Hippocampal formation (tissue), 2 donors: Measurements from ENCODE around the gene OSMR.
A peak's percentile ranks its signal among the peaks of the same experiment; 100 is the strongest.

Experiments used
- DNase-seq, 2 donors: peaks; one replicate each; lab custom pipeline; 2025; lab: John Stamatoyannopoulos, UW

Gene OSMR

GRCh38 chr5:38845526-38846378 lies at the start of gene OSMR:
Gene OSMR, plus strand, starts transcription at chr5:38846012. Its CDS starts 23,033 bp downstream, at chr5:38869045.
- peak in 1 of 2 donors; percentile 23 for DNase-seq

DNA sequence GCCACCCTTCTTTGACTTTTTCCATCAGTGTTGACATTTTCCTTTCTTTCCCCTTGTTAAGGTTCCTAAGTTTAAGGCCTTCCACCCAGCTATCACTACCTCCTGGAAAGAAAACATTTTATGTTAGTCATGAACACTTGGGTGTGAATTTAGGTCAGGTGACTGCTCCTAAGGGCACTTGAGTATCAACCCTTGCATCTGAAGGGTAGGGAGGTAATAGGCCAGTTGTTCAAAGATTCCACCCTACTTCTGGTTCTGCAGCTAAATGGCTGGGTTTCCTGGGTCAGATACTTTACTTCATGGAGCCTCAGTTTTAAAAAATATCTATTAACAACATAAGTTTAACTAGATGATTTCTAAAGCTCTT lies 49.1 kb upstream of the OSMR start:
- DNase-seq = no peak

- DNase-seq = no peak
Measured at GRCh38 chr5:38797838-38798237, 48.0 kb upstream of the OSMR start.

GRCh38 chr5:38799556-38800377 lies 46.0 kb upstream of the OSMR start:
- DNase-seq = no peak

- no peak for DNase-seq
Measured at GRCh38 chr5:38800515-38800914, 45.3 kb upstream of the OSMR start.

GRCh38 chr5:38802125-38802524 lies 43.7 kb upstream of the OSMR start:
- no peak for DNase-seq

- DNase-seq = no peak
Measured at GRCh38 chr5:38803246-38803645, 42.6 kb upstream of the OSMR start.

- no peak for DNase-seq
Measured at GRCh38 chr5:38806775-38807258, 39.0 kb upstream of the OSMR start.

- no peak for DNase-seq
Measured at GRCh38 chr5:38807570-38808483, 38.0 kb upstream of the OSMR start.

DNA sequence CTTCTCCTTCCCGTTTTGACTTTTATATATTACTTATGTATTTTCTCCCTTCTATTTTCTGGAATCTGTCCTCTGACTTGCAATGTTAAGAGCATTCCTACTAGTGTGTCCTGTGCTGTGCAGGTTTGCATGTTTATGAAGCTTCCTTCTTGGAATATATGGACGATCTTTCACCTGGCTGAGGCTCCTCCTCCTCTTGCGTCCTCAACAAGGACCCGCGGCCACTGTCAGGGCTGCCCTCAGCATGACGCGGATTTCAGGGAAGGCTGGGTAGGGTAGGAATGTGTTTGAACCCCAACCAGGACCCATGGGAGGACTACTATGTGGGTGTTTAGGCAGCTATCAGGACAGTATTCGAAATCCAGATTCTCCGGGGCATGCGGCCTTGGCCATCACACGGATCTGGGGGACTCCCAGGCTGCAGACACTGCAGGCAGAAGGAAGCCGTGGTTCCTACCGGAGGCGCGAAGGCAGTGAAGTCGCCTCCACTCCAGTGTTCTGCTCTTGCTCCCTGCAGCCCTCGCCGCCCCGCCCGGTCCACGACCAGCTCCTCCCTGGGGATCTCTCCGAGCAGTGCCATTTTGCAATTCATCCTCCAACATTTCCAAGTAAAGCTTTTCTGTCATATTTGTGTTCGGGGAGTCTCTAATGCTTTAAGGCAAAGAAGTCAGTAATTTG lies 37.0 kb upstream of the OSMR start:
- no peak for DNase-seq

DNA sequence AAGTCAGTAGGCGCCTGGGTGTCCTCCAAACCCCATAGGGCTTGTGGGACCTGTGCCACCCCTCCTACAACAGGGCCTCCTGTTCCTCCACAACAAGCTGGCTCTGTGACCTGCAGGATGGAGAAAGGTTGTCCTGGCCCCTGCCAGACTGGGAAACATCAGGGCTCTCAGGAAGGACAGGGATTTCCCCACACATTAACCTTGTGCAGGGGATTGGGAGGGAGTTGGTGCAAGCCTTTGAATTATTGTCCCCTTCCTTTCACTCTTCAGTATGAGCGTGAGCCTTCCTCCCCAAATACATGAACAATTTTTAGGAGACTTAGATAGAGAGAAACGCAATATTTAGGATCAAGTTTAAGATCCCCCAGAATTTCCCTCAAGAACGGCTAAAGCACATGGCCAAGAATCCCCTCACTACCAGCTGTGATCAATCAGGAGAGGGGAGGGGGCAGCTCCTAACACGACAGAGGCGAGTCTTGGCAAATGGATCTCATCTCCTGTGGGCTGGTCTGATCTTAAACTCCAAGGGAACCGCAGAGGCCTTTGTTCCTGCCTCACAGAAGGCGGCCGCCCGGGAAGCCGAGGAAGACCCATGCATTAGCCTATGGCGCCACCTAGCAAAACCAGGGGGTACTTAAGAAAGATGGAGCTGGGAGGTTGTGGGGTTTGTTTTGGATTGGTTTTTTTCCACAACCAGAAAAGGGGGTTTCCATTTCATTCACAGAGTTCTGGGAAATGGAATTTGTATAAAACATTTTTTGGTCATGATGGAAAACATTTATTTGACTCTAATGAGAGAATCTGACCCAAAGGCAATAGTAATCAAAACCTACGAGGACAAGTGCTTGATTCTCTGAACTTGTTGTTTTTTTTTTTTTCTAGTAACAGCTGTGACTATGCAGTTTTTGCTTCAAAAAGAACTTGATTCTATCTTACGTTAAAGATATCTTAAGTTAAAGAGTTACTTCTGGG lies 36.1 kb upstream of the OSMR start:
- DNase-seq = peak; percentile 79 to 85

GRCh38 chr5:38814879-38815278 lies 30.9 kb upstream of the OSMR start:
- DNase-seq = no peak

DNA sequence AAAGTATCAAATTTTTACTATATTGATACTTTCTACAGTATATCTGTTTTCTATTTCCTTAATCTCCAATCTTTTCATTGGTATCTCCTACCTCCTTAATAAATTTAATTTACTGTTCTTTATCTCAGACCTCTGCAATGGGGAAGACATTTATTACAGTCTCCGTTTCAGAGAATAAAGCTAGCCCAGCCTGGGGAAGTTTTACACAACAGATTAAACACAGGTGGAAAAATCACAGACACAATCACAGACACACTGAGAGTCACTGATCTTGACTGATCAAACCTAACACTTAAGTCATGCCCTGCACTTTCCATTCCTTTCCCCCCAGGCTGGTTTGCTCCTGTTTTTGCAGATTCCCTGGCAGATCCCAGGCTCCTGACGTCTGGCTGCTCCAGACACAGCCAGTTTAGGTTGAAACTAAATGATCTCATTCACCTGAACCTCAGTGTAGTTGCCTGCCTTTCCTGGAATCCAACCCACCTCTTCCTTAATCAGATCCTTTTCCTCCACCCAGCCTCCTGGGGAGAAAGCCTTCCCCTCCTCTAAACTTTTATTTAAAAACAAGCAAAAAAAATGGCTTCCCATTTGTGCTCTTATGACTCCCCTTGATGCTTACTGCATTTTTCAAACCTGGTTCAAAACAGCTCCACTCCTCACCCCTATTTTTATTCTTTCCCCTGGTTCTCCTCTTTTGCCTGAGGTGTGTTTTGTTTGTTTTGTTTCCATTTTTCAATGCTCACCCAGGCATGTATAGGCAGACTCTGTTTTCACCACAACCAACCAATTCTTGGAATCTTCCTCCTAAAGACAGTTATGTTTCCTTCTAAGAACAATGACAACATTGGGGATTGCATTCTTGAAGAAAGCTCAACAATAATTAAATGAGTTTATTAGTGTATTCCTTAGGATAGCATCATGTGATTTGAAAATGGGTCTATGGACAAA lies 29.5 kb upstream of the OSMR start:
- no peak for DNase-seq

DNA sequence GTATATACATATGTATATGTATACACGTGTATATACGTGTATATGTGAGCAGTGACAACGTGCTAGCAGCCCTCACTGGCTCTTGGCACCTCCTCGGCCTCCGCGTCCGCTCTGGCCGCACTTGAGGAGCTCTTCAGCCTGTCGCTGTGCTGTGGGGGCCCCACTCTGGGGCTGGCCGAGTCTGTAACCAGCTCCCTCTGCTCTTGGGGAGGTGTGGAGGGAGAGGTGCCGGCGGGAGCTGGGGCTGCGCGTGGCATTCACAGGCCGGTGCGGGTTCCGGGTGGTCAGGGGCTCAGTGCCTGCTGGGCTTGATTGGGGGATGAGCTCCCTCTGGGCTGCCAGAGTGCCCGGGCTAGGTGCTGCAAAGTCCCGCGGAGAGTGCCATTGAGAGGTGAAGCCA lies 24.1 kb upstream of the OSMR start:
- no peak for DNase-seq

DNA sequence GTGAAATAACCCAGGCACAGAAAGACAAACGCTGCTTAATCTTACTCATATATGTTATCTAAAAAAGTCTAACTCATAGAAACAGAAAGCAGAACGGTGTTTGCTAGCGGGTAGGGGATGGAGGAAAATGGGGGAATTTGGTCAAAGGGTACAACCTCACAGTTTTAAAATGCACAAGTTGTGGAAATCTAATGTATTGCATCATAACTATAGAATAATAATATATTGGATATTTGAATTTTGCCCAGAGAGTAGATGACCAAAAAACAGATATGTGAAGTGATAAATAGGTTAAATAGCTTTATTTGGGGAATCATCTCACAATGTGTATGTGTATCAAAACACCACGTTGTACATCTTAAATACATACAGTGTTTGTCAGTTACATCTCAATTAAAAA lies 22.3 kb upstream of the OSMR start:
- DNase-seq = no peak

GRCh38 chr5:38824821-38825220 lies 21.0 kb upstream of the OSMR start:
- no peak for DNase-seq

DNA sequence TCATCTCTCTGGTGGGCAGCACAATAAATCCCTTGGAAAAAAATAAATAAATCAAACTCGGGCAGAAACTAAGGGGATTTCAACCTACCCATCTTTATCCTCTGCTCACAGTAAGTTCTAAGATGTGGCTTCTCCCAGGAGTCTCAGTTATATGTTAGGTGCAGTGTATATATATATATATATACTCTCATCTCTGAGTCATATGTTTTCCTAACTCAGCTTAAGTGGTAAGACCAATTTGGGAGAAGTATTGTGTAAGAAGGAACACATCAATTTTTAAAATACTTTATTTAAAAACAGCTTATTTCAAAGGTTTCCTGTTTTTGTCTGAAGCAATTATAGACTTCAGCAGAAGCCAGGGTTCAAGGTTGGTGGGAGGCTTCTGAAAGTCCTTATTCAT lies 20.3 kb upstream of the OSMR start:
- DNase-seq = no peak

- no peak for DNase-seq
Measured at GRCh38 chr5:38827525-38827924, 18.3 kb upstream of the OSMR start.

GRCh38 chr5:38830521-38831051 lies 15.2 kb upstream of the OSMR start:
- DNase-seq = no peak
